ENCODE measurements around the gene ARHGAP8. TPM values are rescaled to one million over a fixed set of nuclear protein-coding genes. Genes with fewer than 3 reads are reported as not detected.

The ARHGAP8 gene
- total and polyA plus RNA-seq, 2 of the 13 experiments (the other 11 are each of a cell fraction or from before 2014, with no cell fraction given), result 0.07 TPM; not detected in 1

DNA sequence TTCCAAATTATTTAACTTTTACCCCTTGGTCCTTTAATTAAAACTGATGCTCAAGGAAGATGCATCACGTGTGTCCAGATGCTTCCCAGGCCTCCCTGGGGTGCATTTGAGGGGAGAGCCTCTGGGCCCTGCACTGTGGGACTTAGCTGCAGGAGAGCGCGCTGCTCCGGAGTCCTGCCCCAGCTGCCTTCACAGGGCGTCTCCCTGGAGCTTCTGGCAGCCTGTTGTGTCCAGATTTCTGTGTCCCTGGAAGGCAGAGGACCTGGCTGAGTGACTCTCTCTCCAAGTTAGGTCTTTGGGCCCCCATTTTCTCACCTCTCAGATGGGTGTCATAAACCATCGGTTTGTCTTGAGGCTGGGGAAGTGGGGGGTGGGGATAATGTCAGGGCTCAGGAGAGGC, 3.0 kb downstream of the ARHGAP8 start:
- H3K4me2 ChIP-seq (ENCODE audit: low read depth, low read length), result no peak overlapping the region
- H4K20me1 ChIP-seq (ENCODE audit: insufficient read depth, low read length), result no peaks in the 10 kb centered on the region
- ATAC-seq (no peak), DNase-seq (ENCODE audit: low spot score) (no peak), FAIRE-seq (no peak)
- H3K9ac ChIP-seq (ENCODE audit: insufficient read depth, low read depth, low read length), result no peak overlapping the region
- H3K36me3 ChIP-seq (replicated peaks in 1 of 2; ENCODE audit: control insufficient read depth in 1 of 2, insufficient read depth in 2 of 2, low read length in 2 of 2), result no peaks in the 10 kb centered on the region
- no peak overlapping the region for H2AFZ ChIP-seq (ENCODE audit: low read length)
- intact Hi-C loops (cut with micrococcal nuclease; ENCODE audit: unreplicated experiment) (no loop called here), in situ Hi-C loops (cut with HindIII; ENCODE audit: extremely low pct_ligation_motif_present, low pct_unique_long_range_greater_than_20kb) (no loop called here)
- TF ChIP-seq REL (CRISPR knock-in tag; conservative IDR thresholded peaks at IDR 0.05) (no peak), FIP1L1 (IDR thresholded peaks at IDR 0.05; ENCODE audit: borderline replicate concordance, insufficient read depth, low read depth, low read length) (no peak), ZNF790 (CRISPR knock-in tag; IDR thresholded peaks at IDR 0.05; ENCODE audit: borderline replicate concordance) (no peak), ARID2 (CRISPR knock-in tag; IDR thresholded peaks at IDR 0.05; ENCODE audit: borderline replicate concordance) (no peak), ARNT (IDR thresholded peaks at IDR 0.05) (no peak), MEF2D (CRISPR knock-in tag; IDR thresholded peaks at IDR 0.05) (no peak), TP53 (CRISPR knock-in tag; conservative IDR thresholded peaks at IDR 0.05) (no peak)
- TF ChIP-seq, protein P1, sequence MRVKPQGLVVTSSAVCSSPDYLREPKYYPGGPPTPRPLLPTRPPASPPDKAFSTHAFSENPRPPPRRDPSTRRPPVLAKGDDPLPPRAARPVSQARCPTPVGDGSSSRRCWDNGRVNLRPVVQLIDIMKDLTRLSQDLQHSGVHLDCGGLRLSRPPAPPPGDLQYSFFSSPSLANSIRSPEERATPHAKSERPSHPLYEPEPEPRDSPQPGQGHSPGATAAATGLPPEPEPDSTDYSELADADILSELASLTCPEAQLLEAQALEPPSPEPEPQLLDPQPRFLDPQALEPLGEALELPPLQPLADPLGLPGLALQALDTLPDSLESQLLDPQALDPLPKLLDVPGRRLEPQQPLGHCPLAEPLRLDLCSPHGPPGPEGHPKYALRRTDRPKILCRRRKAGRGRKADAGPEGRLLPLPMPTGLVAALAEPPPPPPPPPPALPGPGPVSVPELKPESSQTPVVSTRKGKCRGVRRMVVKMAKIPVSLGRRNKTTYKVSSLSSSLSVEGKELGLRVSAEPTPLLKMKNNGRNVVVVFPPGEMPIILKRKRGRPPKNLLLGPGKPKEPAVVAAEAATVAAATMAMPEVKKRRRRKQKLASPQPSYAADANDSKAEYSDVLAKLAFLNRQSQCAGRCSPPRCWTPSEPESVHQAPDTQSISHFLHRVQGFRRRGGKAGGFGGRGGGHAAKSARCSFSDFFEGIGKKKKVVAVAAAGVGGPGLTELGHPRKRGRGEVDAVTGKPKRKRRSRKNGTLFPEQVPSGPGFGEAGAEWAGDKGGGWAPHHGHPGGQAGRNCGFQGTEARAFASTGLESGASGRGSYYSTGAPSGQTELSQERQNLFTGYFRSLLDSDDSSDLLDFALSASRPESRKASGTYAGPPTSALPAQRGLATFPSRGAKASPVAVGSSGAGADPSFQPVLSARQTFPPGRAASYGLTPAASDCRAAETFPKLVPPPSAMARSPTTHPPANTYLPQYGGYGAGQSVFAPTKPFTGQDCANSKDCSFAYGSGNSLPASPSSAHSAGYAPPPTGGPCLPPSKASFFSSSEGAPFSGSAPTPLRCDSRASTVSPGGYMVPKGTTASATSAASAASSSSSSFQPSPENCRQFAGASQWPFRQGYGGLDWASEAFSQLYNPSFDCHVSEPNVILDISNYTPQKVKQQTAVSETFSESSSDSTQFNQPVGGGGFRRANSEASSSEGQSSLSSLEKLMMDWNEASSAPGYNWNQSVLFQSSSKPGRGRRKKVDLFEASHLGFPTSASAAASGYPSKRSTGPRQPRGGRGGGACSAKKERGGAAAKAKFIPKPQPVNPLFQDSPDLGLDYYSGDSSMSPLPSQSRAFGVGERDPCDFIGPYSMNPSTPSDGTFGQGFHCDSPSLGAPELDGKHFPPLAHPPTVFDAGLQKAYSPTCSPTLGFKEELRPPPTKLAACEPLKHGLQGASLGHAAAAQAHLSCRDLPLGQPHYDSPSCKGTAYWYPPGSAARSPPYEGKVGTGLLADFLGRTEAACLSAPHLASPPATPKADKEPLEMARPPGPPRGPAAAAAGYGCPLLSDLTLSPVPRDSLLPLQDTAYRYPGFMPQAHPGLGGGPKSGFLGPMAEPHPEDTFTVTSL (CRISPR knock-in tag; IDR thresholded peaks at IDR 0.05; ENCODE audit: borderline replicate concordance), result no peak
- TF ChIP-seq, protein P2, sequence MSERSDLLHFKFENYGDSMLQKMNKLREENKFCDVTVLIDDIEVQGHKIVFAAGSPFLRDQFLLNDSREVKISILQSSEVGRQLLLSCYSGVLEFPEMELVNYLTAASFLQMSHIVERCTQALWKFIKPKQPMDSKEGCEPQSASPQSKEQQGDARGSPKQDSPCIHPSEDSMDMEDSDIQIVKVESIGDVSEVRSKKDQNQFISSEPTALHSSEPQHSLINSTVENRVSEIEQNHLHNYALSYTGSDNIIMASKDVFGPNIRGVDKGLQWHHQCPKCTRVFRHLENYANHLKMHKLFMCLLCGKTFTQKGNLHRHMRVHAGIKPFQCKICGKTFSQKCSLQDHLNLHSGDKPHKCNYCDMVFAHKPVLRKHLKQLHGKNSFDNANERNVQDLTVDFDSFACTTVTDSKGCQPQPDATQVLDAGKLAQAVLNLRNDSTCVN (CRISPR knock-in tag; IDR thresholded peaks at IDR 0.05; ENCODE audit: borderline replicate concordance), result no peak
- TF ChIP-seq, protein P3, sequence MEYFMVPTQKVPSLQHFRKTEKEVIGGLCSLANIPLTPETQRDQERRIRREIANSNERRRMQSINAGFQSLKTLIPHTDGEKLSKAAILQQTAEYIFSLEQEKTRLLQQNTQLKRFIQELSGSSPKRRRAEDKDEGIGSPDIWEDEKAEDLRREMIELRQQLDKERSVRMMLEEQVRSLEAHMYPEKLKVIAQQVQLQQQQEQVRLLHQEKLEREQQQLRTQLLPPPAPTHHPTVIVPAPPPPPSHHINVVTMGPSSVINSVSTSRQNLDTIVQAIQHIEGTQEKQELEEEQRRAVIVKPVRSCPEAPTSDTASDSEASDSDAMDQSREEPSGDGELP (IDR thresholded peaks at IDR 0.05; ENCODE audit: borderline replicate concordance, low read depth), result no peak
- no peaks in the 10 kb centered on the region for H3K9me3 ChIP-seq (ENCODE audit: low read length)
- H3K4me1 ChIP-seq (ENCODE audit: insufficient read depth, low read length), result no peaks in the 10 kb centered on the region
- H3K27ac ChIP-seq (ENCODE audit: extremely low read length, insufficient read depth, low read length), result no peak overlapping the region
- WGBS (ENCODE audit: low lambda C conversion rate), result 59% methylated on average over 5 of the region's 6 CpGs
- H3K27me3 ChIP-seq (ENCODE audit: control insufficient read depth in 1 of 2, insufficient read depth in 2 of 2, low read length in 2 of 2), result peaks cover 0 to 12% of the 10 kb centered on the region in 2 experiments; a peak in 3 of 5 replicates
- no peaks in the 10 kb centered on the region for H3K79me2 ChIP-seq (ENCODE audit: insufficient read depth, low read length)
- POLR2A ChIA-PET, result no interaction called here
- BruUV-seq (replicated peaks), result no TSS peak
- no peak overlapping the region for H3K4me3 ChIP-seq (replicated peaks in 1 of 3; ENCODE audit: insufficient read depth in 1 of 3, low read depth in 2 of 3, low read length in 3 of 3)
- CTCF ChIA-PET (ENCODE audit: low intra/inter-chr PET ratio, low total read pairs), result no interaction called here
